Peyer's patch (tissue), 4 donors: ENCODE data around the gene DIP2A. TPM values are rescaled to one million over a fixed set of nuclear protein-coding genes. Genes with fewer than 3 reads are reported as not detected.

Experiments used
- DNase-seq, 3 donors: peaks; one replicate each; pipeline ENCODE4 v3.0.0-alpha.2; 2017 to 2019
- H3K27ac ChIP-seq, 4 donors: fragments of 200-600 bp; sonication (generic); one replicate each; pipeline ENCODE4 v1.5.1; 2016 to 2019
- H3K27me3 ChIP-seq, 2 donors: fragments of 200-600 bp; sonication (generic); one replicate each; pipeline ENCODE4 v1.5.1; 2019
- H3K36me3 ChIP-seq, 3 donors: fragments of 200-600 bp; sonication (generic); one replicate each; pipeline ENCODE4 v1.5.1; 2016 to 2019
- H3K4me1 ChIP-seq, 4 donors: fragments of 200-600 bp; sonication (generic); one replicate each; pipeline ENCODE4 v1.5.1; 2016 to 2019
- H3K4me3 ChIP-seq, 4 donors: fragments of 200-600 bp; sonication (generic); 1 replicate in 3 of 4; 2 replicates in 1 of 4; pipeline ENCODE4 v1.5.1; 2016 to 2019; ENCODE audit warnings: mild to moderate bottlenecking in 1 of 4
- H3K9me3 ChIP-seq, 4 donors: fragments of 200-600 bp; sonication (generic); one replicate each; pipeline ENCODE4 v1.5.1; 2016 to 2019; ENCODE audit warnings: mild to moderate bottlenecking in 1 of 4
- POLR2A ChIP-seq, 2 donors: fragments of 450-650 bp; IDR thresholded peaks; one replicate each; pipeline ENCODE4 v1.5.1; 2017; ENCODE audit warnings: antibody characterized with exemption in 2 of 2, mild to moderate bottlenecking in 2 of 2, moderate library complexity in 2 of 2
- total RNA-seq, 4 donors: library from RNA; depleted of rRNA; stranded (reverse); fragments of >200 nt; gene quantifications; one replicate each; pipeline ENCODE4 v1.1.0, GENCODE V29; 2016
- TF ChIP-seq, protein P1 (sequence below), 6 experiments: fragments of 450-650 bp in 4 of 6; fragments of 200-600 bp in 2 of 6; sonication (generic) in 1 of 6; IDR thresholded peaks; one replicate each; pipeline ENCODE4 v1.5.1; 2017 to 2019; ENCODE audit warnings: antibody characterized with exemption in 6 of 6, mild to moderate bottlenecking in 3 of 6, moderate library complexity in 1 of 6

The DIP2A gene
- total RNA-seq, 4 donors from 2014 or later, result 69.9 to 108 (median 85.3) TPM

DNA sequence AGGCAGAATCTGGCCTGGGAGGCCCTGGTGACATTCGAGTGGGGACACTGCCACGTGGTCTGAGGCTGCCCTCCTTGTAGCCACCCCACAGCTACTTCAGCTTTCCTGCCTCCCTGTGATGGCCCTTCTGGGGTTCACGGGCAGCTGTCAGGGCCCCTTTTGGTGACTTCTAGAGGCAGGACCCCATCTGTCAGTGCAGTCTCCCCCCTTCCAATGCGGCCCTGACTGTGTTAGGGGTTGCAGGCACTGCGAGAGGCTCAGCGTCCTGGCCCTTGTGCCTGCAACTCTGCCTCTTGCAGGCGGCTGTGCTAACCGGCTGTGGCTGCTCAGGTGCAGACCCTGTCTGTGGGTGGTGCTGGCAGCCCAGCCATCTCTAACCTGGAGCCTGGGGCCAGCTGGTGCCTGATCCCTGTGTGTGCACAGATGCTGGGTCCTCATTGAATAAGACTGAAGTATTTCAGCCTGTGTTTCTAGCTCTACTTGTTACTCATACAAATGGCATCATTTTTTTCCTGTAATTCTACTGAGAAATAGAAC, 84.0 kb downstream of the DIP2A start:
- Histone ChIP-seq H3K9me3 (no peaks in the 10 kb centered on the region), H3K27me3 (no peaks in the 10 kb centered on the region), H3K4me1 (no peaks in the 10 kb centered on the region), H3K4me3 (no peak overlapping the region), H3K27ac (no peak overlapping the region), H3K36me3 (peaks cover 0 to 79% (median 0%) of the 10 kb centered on the region in 3 donors)
- no peak for TF ChIP-seq POLR2A (IDR thresholded peaks at IDR 0.05)
- TF ChIP-seq, protein P1, sequence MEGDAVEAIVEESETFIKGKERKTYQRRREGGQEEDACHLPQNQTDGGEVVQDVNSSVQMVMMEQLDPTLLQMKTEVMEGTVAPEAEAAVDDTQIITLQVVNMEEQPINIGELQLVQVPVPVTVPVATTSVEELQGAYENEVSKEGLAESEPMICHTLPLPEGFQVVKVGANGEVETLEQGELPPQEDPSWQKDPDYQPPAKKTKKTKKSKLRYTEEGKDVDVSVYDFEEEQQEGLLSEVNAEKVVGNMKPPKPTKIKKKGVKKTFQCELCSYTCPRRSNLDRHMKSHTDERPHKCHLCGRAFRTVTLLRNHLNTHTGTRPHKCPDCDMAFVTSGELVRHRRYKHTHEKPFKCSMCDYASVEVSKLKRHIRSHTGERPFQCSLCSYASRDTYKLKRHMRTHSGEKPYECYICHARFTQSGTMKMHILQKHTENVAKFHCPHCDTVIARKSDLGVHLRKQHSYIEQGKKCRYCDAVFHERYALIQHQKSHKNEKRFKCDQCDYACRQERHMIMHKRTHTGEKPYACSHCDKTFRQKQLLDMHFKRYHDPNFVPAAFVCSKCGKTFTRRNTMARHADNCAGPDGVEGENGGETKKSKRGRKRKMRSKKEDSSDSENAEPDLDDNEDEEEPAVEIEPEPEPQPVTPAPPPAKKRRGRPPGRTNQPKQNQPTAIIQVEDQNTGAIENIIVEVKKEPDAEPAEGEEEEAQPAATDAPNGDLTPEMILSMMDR (IDR thresholded peaks at IDR 0.05), result no peak
- no peak for DNase-seq

DNA sequence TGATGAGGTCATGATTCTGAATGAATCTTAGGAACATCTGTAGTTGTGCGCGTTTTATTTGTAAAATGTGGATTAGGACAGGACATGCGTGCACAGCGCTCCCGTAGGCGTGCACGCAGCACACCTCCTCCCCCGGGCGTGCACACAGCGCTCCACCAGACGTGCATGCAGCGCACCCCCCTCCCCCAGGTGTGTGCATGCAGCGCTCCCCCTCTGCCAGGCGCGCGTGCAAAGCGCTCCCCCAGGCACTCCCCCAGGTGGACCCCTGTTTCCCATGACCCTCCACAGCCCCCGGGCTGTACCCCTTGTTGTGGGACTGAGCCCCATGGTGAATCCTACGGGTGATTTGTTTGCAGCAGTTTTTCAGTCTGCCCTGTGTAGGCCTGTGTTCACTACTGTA, 84.6 kb downstream of the DIP2A start:
- Histone ChIP-seq H3K27me3 (no peaks in the 10 kb centered on the region), H3K36me3 (peaks cover 0 to 72% (median 0%) of the 10 kb centered on the region in 3 donors), H3K27ac (no peak overlapping the region), H3K4me1 (no peaks in the 10 kb centered on the region), H3K4me3 (no peak overlapping the region), H3K9me3 (no peaks in the 10 kb centered on the region)
- TF ChIP-seq POLR2A (IDR thresholded peaks at IDR 0.05), result no peak
- TF ChIP-seq, protein P1 (IDR thresholded peaks at IDR 0.05), result no peak
- no peak for DNase-seq

DNA sequence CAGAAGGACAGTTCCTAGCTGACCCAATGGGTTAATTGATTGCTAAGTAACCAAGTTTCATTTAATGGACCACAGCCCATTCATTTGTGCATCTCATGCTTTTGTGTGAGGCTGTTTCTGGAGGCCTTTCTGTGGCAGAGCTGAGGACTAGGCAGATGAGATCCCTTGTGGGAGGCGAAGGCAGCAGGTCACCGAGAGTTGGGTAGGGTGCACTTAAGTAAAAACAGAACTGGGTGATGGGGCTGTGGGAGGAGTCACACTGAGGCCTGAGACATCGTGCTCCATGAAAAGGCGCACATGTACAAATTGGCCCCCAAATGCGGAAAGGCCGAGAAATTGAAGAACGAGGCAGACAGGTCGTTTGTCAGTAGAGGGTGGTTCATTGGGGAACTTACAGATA, 85.3 kb downstream of the DIP2A start:
- Histone ChIP-seq H3K4me1 (no peaks in the 10 kb centered on the region), H3K4me3 (no peak overlapping the region), H3K27ac (no peak overlapping the region), H3K27me3 (no peaks in the 10 kb centered on the region), H3K9me3 (no peaks in the 10 kb centered on the region), H3K36me3 (peaks cover 0 to 65% (median 0%) of the 10 kb centered on the region in 3 donors)
- TF ChIP-seq, protein P1 (IDR thresholded peaks at IDR 0.05), result no peak
- no peak for TF ChIP-seq POLR2A (IDR thresholded peaks at IDR 0.05)
- DNase-seq, result no peak

DNA sequence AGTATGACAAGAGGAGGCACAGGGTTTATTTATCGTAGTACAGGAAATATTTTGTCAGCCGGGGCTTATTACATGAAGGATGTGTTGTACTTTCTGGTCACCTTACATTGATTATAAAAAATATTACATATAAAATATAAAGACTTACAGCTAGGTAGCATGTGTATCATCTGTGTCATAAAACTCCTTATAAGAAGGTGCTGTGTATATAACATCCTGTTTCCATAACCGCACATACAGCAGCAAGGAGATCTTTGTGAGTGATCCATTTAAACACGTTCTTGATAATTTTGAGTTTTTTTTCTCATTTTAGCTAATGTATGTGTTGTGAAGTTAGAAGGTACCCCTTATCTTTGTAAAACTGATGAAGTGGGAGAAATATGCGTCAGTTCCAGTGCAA, 86.1 kb downstream of the DIP2A start:
- Histone ChIP-seq H3K4me3 (no peak overlapping the region), H3K4me1 (no peaks in the 10 kb centered on the region), H3K27me3 (no peaks in the 10 kb centered on the region), H3K36me3 (peaks cover 0 to 62% (median 0%) of the 10 kb centered on the region in 3 donors), H3K27ac (no peak overlapping the region), H3K9me3 (no peaks in the 10 kb centered on the region)
- no peak for DNase-seq
- TF ChIP-seq, protein P1 (IDR thresholded peaks at IDR 0.05), result no peak
- TF ChIP-seq POLR2A (IDR thresholded peaks at IDR 0.05), result no peak

DNA sequence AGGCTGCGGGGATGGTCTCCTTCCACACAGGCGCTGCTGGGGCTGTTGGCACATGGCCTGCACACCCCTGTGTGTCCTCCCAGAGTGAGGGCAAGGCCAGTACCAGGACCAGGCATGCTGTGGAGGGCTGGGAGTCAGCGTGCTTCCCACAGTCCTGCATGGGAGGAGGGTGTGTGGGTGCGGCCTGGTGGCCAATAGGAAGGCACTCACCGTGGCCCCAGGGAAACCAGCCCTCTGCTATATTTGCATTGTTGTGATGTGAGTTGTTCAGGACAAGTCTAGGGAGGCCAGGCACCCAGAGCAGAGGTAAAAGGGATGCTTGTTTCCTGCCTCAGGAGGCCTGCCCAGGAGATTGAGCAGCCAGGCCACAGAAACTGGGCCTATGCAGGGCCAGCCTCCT, 86.7 kb downstream of the DIP2A start:
- no peak for TF ChIP-seq POLR2A (IDR thresholded peaks at IDR 0.05)
- TF ChIP-seq, protein P1 (IDR thresholded peaks at IDR 0.05), result no peak
- DNase-seq, result no peak
- no peaks in the 10 kb centered on the region for H3K4me1 ChIP-seq
- no peaks in the 10 kb centered on the region for H3K27me3 ChIP-seq
- no peak overlapping the region for H3K4me3 ChIP-seq
- no peaks in the 10 kb centered on the region for H3K9me3 ChIP-seq
- H3K36me3 ChIP-seq, result peaks cover 0 to 62% (median 0%) of the 10 kb centered on the region in 3 donors
- no peak overlapping the region for H3K27ac ChIP-seq

DNA sequence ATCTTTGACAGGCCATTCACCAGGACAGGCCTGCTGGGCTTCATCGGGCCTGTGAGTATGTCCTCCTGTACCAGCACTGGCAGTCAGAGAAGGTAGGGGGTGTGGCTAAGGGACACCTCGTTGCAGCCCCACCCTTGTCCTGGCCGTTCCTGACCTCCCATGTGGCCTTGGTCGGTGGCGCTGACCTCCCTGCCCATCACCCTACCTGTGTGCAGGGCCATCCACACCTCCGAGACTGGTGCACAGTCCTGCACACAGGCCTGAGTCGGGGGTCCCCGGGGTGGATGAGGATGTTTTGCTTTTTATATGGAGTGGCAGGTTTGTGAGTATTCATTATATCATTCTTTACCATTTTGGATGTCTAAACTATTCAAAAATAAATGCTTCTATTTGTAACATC, 87.2 kb downstream of the DIP2A start:
- no peak overlapping the region for H3K4me3 ChIP-seq
- TF ChIP-seq POLR2A (IDR thresholded peaks at IDR 0.05), result no peak
- TF ChIP-seq, protein P1 (IDR thresholded peaks at IDR 0.05), result no peak
- no peaks in the 10 kb centered on the region for H3K27me3 ChIP-seq
- H3K4me1 ChIP-seq, result no peaks in the 10 kb centered on the region
- H3K36me3 ChIP-seq, result peaks cover 0 to 65% (median 0%) of the 10 kb centered on the region in 3 donors
- no peaks in the 10 kb centered on the region for H3K9me3 ChIP-seq
- no peak for DNase-seq
- H3K27ac ChIP-seq, result no peak overlapping the region
